Measurements from ENCODE around the gene GPR160. TPM values are rescaled to one million over a fixed set of nuclear protein-coding genes. Genes with fewer than 3 reads are reported as not detected.

The GPR160 gene
- total and polyA plus RNA-seq, 8 donors, result 0.58 to 70.1 (median 48.1) TPM

DNA sequence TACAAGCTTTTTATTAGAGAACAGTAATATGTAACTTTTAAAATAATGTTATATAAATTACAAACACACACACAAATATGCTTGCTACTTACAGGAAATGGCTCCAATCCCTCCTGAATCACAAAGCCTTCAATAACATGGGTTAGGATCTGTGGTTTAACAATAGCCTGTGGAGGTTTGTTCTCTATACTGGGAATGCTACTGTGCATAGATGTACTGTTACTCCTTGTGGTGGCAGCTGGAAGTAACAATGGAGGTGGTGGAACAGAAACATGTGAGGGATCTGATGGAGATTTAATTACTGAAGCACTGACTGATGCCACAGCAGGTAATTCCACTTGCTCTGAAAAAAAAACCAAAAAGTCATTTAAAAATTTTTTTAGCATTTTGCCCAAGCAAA lies 79.3 kb downstream of the GPR160 start:
- no peaks in the 10 kb centered on the region for H3K9me3 ChIP-seq
- intact Hi-C loops (cut with DNase I; ENCODE audit: low total_unique reads), result no loop called here
- H3K27ac ChIP-seq, result no peak overlapping the region
- TF ChIP-seq POLR2A (IDR thresholded peaks at IDR 0.05) (no peak), POLR2AphosphoS5 (IDR thresholded peaks at IDR 0.05) (no peak), EP300 (IDR thresholded peaks at IDR 0.05) (no peak)
- TF ChIP-seq, protein P1, sequence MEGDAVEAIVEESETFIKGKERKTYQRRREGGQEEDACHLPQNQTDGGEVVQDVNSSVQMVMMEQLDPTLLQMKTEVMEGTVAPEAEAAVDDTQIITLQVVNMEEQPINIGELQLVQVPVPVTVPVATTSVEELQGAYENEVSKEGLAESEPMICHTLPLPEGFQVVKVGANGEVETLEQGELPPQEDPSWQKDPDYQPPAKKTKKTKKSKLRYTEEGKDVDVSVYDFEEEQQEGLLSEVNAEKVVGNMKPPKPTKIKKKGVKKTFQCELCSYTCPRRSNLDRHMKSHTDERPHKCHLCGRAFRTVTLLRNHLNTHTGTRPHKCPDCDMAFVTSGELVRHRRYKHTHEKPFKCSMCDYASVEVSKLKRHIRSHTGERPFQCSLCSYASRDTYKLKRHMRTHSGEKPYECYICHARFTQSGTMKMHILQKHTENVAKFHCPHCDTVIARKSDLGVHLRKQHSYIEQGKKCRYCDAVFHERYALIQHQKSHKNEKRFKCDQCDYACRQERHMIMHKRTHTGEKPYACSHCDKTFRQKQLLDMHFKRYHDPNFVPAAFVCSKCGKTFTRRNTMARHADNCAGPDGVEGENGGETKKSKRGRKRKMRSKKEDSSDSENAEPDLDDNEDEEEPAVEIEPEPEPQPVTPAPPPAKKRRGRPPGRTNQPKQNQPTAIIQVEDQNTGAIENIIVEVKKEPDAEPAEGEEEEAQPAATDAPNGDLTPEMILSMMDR (IDR thresholded peaks at IDR 0.05), result no peak
- no peaks in the 10 kb centered on the region for H3K4me1 ChIP-seq
- H3K36me3 ChIP-seq, result peaks cover 52 to 99% (median 97%) of the 10 kb centered on the region in 4 donors
- no peak overlapping the region for H3K4me3 ChIP-seq
- H3K27me3 ChIP-seq, result no peaks in the 10 kb centered on the region
- peak in 1 of 2 donors; percentile 7 for DNase-seq

DNA sequence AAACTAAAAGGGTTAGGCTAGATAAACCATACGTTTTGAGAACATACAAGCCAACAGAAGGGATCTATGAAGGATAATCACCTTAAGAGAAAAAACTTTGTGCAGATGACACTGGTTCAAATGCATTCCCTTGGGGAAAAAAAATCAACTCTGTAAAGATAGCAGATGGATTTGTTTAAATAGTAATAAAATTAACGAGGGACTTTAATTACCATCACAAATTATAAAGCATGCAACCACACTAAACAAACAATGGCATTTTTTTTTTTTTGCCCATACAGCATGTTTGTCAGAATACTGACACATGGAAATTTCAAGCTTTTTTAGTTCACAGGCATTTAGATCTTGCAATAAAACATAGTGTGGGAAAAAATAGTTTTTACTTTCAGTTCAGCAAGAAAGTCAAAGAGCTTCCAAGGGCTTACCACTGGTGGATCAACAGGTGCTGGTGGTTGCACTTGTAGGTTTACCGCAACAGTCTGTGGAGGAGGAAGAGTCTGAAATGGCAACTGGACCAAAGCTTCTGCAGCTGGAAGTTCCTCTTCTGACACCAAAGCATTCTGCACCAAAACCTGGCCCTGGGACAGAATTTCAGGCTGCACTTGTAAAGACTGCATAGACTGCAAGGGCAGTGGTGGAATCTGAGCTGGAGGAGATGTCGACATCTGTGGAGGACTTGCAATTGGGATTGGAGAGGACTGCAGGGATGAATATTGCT lies 90.6 kb downstream of the GPR160 start:
- peaks cover 17 to 72% (median 60%) of the 10 kb centered on the region in 4 donors for H3K36me3 ChIP-seq
- H3K4me3 ChIP-seq, result no peak overlapping the region
- H3K27me3 ChIP-seq, result no peaks in the 10 kb centered on the region
- H3K9me3 ChIP-seq, result no peaks in the 10 kb centered on the region
- H3K4me1 ChIP-seq, result peaks cover 0 to 14% (median 6%) of the 10 kb centered on the region in 4 donors
- intact Hi-C loops (cut with DNase I; ENCODE audit: low total_unique reads), result no loop called here
- TF ChIP-seq EP300 (IDR thresholded peaks at IDR 0.05) (no peak), POLR2AphosphoS5 (IDR thresholded peaks at IDR 0.05) (no peak), POLR2A (IDR thresholded peaks at IDR 0.05) (no peak)
- TF ChIP-seq, protein P1 (IDR thresholded peaks at IDR 0.05), result no peak
- DNase-seq, result peak in 1 of 2 donors; percentile 20
- H3K27ac ChIP-seq, result no peak overlapping the region
- 67 to 78% (median 74%) methylated on average over 4 of the region's 4 CpGs for WGBS, 5 donors

DNA sequence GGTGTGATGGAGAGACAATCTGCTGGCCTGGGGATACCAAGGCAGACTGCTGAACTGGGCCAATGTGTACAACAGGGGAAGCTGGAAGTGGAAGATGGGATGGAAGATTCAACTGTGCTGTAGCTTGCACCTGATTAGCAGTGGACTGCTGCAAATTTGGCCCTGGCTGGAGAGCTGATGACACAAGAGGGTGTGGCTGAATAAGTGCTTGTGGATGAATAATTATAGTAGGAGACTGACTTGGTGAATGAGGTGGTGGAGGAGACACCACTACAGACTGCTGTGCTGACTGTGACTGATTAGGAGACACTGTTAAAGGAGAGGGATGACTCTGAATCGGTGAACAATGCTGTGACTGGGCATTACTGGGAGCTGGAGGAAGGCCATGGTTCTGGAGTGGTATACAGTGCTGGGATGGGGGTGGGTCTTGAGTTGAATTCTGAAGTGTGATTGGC lies 91.2 kb downstream of the GPR160 start:
- H3K9me3 ChIP-seq, result no peaks in the 10 kb centered on the region
- H3K4me1 ChIP-seq, result peaks cover 0 to 14% (median 6%) of the 10 kb centered on the region in 4 donors
- peaks cover 23 to 72% (median 60%) of the 10 kb centered on the region in 4 donors for H3K36me3 ChIP-seq
- H3K4me3 ChIP-seq, result no peak overlapping the region
- H3K27ac ChIP-seq, result no peak overlapping the region
- no peaks in the 10 kb centered on the region for H3K27me3 ChIP-seq
- DNase-seq, result no peak
- intact Hi-C loops (cut with DNase I; ENCODE audit: low total_unique reads), result no loop called here
- TF ChIP-seq EP300 (IDR thresholded peaks at IDR 0.05) (no peak), POLR2A (IDR thresholded peaks at IDR 0.05) (no peak), POLR2AphosphoS5 (IDR thresholded peaks at IDR 0.05) (no peak)
- TF ChIP-seq, protein P1 (IDR thresholded peaks at IDR 0.05), result no peak
- WGBS, 5 donors, result 75 to 96% (median 91%) methylated on average over 1 of the region's 1 CpG

DNA sequence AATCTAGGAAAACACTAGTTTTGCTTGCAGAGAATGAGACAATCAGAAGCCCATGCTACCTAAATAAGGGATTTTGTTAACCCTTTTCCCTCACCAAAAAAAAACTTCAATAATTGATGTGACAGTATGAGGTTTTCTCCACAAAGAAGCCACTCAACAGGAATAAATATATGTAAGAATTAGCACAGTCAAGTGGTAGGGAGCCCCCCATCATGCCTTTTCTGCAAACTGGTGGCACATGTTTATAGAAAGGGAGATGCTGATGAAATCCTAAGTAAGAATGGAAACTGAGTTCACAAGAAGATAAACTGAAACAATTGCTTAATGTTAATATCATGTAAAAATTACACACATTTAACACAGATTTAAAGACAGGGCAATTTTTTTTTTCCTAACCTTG lies 92.7 kb downstream of the GPR160 start:
- Histone ChIP-seq H3K27ac (no peak overlapping the region), H3K27me3 (no peaks in the 10 kb centered on the region), H3K4me1 (peaks cover 0 to 14% (median 6%) of the 10 kb centered on the region in 4 donors), H3K36me3 (peaks cover 23 to 77% (median 69%) of the 10 kb centered on the region in 4 donors), H3K4me3 (no peak overlapping the region), H3K9me3 (no peaks in the 10 kb centered on the region)
- TF ChIP-seq EP300 (IDR thresholded peaks at IDR 0.05) (no peak), POLR2AphosphoS5 (IDR thresholded peaks at IDR 0.05) (no peak), POLR2A (IDR thresholded peaks at IDR 0.05) (no peak)
- TF ChIP-seq, protein P1 (IDR thresholded peaks at IDR 0.05), result no peak
- intact Hi-C loops (cut with DNase I; ENCODE audit: low total_unique reads), result no loop called here
- no peak for DNase-seq

Data from stomach (tissue), 9 donors.